Measurements from ENCODE around the gene FABP7. TPM values are rescaled to one million over a fixed set of nuclear protein-coding genes. Genes with fewer than 3 reads are reported as not detected.

FABP7 gene
- total and polyA plus RNA-seq, 2 experiments from 2014 or later = 6.6 to 15.7 TPM

GRCh38 chr6:122799916-122800686 is 20.6 kb downstream of the FABP7 start (continued):
- TF ChIP-seq CTCF (conservative IDR thresholded peaks at IDR 0.05; ENCODE audit: low read depth in 2 of 2) (no peak), POLR2AphosphoS5 (IDR thresholded peaks at IDR 0.05; ENCODE audit: low read depth) (no peak), ZNF331 (CRISPR knock-in tag; IDR thresholded peaks at IDR 0.05; ENCODE audit: low read depth) (no peak), JUNB (IDR thresholded peaks at IDR 0.05; ENCODE audit: unreplicated experiment) (no peak), CREB1 (CRISPR knock-in tag; IDR thresholded peaks at IDR 0.05; ENCODE audit: low read depth) (no peak), NANOG (IDR thresholded peaks at IDR 0.05; ENCODE audit: borderline replicate concordance) (no peak)

- Histone ChIP-seq H3K27ac (ENCODE audit: low read depth) (no peak overlapping the region), H3K27me3 (ENCODE audit: insufficient read depth) (no peaks in the 10 kb centered on the region), H3K4me1 (ENCODE audit: insufficient read depth) (no peaks in the 10 kb centered on the region), H3K4me2 (no peak overlapping the region), H2AFZ (no peak overlapping the region), H3F3A (replicated peaks; ENCODE audit: low read depth) (no peaks in the 10 kb centered on the region), H4K20me1 (replicated peaks; ENCODE audit: insufficient read depth) (no peaks in the 10 kb centered on the region), H3K9me2 (ENCODE audit: insufficient read depth) (no peaks in the 10 kb centered on the region), H3K79me2 (replicated peaks; ENCODE audit: insufficient read depth) (no peaks in the 10 kb centered on the region), H3K36me3 (ENCODE audit: insufficient read depth) (no peaks in the 10 kb centered on the region), H3K4me3 (no peak overlapping the region)
- peaks cover 2% of the 10 kb centered on the region for H3K27me3 Mint-ChIP-seq (ENCODE audit: insufficient read depth, low read depth, poor library complexity)
- H3K4me1 Mint-ChIP-seq = peaks cover 9% of the 10 kb centered on the region; the same call in 2 of the 3 replicates
- DNase-seq (ENCODE audit: low spot score) (no peak), ATAC-seq (no peak)
- H3K36me3 Mint-ChIP-seq (ENCODE audit: low read depth) = no peaks in the 10 kb centered on the region
- H3K27ac Mint-ChIP-seq = no peak overlapping the region
- no peaks in the 10 kb centered on the region for H3K9me3 Mint-ChIP-seq
- H3K4me3 Mint-ChIP-seq = no peak overlapping the region
- TF ChIP-seq EZH2phosphoT487 (IDR thresholded peaks at IDR 0.05; ENCODE audit: unreplicated experiment) (no peak), ETS1 (IDR thresholded peaks at IDR 0.05) (no peak), POLR2AphosphoS5 (IDR thresholded peaks at IDR 0.05; ENCODE audit: low read depth) (no peak), JUNB (IDR thresholded peaks at IDR 0.05; ENCODE audit: unreplicated experiment) (no peak), ZNF331 (CRISPR knock-in tag; IDR thresholded peaks at IDR 0.05; ENCODE audit: low read depth) (no peak), REST (IDR thresholded peaks at IDR 0.05; ENCODE audit: unreplicated experiment) (no peak), NANOG (IDR thresholded peaks at IDR 0.05; ENCODE audit: borderline replicate concordance) (no peak), CREB1 (CRISPR knock-in tag; IDR thresholded peaks at IDR 0.05; ENCODE audit: low read depth) (no peak), EZH2 (IDR thresholded peaks at IDR 0.05; ENCODE audit: low read depth, unreplicated experiment) (no peak), ZNF462 (CRISPR knock-in tag; IDR thresholded peaks at IDR 0.05) (no peak)
These were observed 21.4 kb downstream of the FABP7 start for GRCh38 chr6:122800906-122801305.

Data from GM23338 (cell line).